Ammon's horn (tissue), 1 donor: Measurements from ENCODE around the gene NCAPG2.

Experiments
- DNase-seq: peaks from one replicate; pipeline ENCODE4 v3.0.0-alpha.2; 2016; ENCODE audit warnings: low spot score

The NCAPG2 gene

DNA sequence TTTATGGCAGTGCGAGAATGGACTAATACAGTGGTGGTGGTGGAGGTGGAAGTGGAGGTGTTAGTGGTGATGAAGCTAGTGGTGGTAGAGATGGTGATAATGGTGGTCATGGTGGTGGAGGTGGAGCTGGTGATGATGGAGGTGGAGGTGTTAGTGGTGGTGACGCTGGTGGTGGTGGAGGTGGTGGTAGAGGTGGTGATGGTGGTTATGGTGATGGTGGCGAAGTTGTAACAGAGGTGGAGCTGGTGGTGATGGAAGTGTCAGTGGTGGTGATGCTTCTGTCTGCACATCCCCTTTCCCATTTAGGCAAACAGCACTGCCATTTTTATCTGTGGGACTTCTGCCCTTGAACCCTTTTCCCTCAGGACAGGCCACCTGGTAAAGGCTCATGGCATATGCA, 109.5 kb downstream of the NCAPG2 start:
- DNase-seq: peak; percentile 39

DNA sequence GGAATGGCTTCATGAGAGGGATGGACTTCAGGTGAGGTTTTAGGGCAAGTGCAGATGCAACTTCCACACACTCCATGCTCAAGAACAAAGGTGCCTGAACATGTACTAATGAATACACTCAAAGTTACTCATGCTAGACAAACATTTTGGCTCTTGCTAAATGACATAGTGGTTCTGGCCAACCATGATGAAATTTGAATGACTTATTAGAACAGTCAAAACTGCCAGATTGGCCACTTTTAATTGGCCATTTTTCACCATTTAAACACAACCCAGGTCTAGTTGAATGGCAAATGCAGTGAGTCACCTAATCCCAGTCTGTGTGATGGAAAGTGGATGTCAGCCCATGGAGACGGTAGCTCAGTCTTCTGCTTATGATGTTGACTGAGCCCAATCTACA, 112.1 kb downstream of the NCAPG2 start:
- DNase-seq: no peak

DNA sequence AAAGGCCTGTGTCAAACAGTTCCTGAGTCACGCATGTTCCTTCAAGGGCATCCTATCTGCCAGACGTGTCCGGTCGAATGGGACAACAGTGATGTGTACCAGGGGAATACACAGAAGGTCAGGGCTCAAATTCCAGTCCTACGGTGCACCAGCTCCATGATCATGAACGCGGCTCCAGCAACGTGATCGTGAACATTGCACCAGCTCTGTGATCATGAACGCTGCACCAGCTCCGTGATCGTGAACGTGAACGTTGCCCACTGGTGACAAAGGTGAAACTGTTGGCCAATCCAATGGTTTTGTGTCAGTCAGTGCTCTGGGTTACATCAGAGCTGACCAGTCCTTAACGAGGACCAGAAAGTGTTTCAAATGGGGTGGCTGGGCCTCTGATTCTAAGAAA, 112.7 kb downstream of the NCAPG2 start:
- DNase-seq: no peak

DNA sequence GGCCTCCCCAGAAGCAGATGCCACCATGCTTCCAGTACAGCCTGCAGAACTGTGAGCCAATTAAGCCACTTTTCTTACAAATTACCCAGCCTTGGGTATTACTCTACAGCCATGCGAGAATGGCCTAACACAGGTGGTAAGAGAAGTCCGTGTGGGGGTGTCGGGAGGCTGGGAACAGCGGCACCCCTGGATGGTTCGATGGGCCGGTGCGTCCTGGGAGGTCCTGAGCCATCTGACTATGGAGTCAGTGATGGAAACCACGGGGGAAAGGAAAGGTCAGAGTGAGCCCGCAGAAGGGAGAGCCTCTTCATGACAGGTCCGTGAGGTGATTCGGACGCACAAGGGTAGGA, 114.4 kb downstream of the NCAPG2 start:
- DNase-seq: no peak

DNA sequence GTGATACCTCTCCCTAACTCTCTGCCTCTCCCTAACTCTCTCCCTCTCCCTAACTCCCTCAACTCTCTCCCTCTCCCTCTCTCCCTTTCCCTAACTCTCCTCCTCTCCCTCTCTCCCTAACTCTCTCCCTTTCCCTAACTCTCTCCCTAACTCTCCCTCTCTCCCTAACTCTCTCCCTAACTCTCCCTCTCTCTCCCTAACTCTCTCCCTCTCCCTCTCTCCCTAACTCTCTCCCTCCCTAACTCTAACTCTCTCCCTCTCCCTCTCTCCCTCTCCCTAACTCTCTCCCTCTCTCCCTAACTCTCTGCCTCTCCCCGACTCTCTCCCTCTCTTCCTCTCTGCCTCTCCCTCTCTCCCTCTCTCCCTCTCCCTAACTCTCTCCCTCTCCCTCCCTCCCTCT, 115.0 kb downstream of the NCAPG2 start:
- no peak for DNase-seq

DNA sequence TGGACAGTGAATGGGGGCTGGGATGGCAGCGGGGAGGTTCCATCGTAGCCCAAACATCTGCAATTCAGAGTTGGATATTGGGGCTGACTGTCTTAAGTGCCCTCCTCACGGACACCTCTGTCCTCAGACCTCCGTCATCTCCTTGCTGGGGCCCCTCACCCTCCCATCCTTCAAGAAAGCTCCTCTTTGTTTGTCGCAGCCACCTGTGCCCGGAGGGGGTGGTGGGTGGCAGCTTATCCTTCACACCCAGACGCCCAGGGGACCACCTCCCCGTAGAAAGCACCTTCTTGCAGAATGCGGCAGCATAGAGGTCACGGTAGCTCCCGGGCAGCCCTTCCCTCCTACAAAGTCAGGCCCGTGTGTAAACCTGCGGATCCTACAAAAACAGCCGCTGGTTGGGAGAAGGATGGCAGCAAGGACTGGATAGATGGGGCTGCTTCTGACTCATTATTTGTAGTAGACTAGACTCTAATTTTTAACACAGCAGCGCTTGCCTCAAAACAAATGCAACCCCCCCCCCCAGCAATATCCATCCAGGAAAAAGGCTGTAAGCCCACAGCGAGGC, 115.6 kb downstream of the NCAPG2 start:
- DNase-seq: no peak

DNA sequence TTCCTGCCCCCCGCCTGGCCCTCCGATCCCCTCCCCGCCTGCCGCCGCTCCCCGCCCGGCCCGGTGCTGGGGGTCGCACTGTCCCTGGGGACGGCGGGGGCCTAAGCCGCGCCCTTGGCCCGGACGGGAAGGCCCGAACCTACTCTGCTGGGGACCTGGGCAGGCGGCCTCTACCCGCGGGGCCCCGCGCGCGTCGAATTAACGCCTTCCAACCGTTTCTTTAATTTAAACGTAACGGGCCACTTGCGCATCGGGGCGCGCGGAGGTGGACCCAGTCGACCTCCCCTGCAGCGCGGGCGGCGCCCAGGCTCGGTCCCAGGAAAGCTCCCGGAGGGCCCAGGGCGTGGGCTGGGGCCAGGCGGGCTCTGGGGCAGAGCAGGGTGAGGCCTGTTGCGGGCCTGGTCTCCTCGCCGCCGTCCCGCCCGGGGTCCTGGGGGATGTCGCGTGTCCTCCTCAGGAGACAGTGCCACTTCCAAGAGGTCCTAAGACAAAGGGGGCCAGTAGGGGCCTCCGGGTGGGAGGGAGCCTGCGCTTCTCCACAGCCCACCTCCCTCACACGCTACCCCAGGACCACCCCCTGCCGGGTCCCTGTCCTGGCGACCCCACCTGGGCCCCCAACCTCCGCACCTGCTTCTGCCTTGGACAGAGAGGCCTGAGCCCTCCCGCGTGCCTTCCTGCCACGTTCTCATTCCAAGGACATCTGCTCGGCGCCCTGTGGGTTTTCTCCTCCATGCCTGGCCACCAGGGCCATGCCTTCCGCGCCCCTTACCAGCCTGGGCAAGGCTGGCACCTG, 116.3 kb downstream of the NCAPG2 start:
- DNase-seq: no peak

DNA sequence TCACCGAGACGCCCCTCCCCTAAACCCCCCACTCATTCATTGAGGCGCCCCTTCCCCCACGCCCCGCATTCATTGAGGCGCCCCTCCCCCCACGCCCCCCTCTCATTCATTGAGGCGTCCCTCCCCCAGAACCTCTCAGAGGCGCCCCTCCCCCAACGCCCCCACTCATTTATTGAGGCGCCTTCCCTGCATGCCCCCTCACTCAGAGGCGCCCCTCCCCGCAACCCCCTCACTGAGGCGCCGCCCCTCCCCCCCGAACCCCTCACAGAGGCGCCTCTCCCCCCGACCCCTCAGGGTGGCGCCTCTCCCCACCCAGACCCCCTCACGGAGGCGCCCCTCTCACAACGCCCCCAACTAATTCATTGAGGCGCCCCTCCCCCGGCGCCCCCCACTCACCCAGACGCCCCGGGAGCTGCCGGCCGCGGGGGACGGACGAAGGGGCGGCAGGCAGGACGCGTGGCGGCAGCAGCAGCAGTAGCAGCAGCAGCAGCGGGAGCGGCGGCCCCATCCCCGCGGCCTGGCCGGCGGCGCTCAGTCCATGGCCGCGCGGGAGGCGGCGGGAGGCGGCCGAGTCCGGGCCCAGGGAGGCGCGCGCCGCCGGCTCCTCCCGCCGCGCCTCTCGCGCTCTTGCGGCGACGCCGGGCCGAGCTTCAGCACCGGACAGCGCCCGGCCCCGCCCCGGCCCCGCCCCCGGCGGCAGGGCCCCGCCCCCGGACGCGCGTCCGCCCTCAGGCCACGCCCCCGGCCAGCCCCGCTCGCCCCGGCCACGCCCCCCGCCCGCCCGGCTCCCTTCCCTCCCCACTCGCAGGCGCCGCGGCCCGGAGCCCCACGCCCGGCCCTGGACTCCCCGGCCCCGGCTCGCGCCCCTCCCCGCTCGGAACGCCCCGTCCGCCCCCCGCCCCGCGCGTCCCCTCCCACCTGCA, 117.2 kb downstream of the NCAPG2 start, which contains the start of gene PTPRN2:
TSS of gene PTPRN2 (minus strand) at position 662 of the 923 bp plus-strand sequence.
- DNase-seq: peak; percentile 75

DNA sequence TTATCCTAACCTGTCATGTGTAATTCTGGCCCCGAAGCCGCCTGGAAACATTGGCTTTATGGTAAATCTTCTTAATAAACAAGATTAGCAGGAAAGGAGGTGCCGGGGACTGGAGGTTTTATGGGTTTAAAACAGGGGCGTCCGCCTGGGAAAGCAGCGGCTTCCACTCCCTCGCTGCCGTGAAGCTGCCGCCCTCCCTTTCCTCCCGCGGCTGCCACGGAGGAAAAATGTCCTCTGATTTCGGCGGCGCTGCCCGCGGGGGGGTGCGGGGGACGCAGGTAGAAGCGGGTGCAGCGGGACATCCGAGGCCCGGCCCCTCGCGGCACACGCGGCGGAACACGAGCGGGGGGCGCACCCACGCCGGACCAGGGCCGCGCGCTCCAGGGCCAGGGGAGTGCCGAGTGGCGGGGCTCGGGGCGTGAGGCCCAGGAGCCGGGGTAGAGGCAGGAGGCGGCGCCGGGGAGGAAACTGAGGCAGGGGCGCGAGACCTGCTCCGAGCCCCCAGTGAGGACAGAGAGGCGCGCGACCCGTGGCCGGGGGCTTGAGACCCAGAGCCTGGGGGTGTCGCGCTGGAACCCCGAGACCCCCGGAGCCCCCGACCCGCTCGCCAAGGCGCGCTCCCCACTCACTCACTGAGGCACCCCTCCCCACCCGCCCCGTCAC, 118.0 kb downstream of the NCAPG2 start:
- DNase-seq: no peak

DNA sequence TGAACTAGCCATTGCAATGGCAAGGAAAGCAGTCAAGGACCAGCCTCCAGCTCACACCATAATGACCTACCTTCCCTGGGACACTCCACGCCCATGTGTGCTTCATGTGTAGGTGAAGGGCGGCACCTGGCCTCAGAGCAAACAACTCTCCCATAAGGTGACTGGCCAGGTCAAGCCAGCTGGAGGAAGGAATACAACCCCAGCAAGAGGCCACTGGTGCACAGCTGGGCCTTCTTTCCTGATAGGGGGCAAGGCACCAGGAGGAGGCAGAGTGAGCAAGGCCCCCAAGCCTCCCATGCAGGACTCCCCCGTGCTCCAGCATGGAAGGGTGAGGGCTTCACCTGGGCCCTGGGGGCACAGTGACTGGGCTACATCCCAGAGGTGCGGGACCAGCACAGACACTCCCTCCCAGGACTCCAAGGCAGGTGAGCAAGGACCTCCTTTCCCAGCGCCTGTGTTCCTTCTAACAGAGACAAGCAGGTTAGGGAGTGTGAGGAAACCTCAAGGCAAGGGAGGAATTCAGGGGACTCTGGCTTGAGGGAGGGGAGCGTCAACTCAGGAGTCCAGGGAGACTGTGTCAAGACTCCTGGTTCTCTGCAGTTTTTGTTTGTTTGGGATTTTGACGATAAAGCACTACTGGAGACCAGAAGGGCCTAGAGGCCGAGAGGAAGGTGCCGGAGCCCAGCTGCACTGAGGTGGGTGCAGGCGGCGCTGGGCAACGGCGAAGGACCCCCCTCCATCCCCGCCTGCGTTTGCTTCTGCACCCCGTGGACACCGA, 118.7 kb downstream of the NCAPG2 start:
- no peak for DNase-seq

DNA sequence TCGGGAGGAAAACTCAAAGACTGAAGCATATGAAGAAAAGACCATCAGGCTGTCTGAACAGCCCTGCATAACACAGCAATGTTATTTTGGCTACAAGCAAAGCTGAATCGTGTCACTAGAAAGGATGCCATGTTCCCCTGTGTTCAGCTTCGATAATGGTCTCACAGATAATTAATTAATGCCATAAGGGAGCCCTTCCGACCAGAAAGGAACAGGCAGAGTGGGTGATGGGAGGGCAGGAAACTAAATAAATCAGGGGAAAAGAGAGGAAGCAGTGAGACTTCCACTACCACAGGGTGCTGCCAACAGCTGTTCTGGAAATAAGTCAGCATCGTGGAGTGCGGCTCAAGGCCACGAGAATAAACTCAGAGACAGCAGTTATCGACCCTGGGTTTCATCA, 120.2 kb downstream of the NCAPG2 start:
- DNase-seq: no peak

DNA sequence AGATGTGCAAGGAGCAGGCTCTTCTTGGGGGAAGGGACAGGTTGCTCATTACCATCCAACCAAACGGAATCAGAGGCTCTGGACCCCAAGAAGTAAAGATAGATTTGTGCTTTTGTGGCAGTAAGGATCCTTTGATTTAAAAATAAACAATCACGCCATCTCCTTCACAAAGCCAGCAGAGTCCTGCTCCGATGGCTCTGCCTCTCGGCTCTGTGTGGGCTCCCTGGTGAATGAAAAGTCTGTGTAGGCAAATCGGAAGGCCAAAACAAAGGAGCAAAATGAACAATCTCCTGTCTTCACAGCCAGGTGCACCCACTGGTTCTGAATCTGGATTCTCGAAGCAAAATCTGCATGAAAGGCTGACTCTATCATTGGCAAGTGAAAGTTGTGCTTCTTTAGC, 120.8 kb downstream of the NCAPG2 start:
- no peak for DNase-seq

DNA sequence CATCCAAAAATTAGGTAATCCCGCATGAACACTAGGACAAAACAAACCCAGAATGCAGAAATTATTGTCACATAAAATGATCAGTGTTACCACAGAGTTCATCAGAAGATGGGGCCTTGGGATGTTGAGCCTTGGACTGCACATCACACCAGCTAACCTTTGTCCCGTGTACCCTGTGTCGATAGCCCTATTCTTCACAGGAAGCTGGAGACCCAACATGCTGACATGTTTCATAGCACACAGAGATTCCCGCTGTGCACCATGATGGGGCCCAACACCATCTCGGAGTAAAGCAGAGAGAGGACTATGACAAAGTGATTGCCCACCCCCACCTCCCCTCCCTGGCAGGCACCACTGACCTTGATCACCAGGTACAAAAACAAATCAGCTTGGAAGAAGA, 121.5 kb downstream of the NCAPG2 start:
- DNase-seq: no peak

DNA sequence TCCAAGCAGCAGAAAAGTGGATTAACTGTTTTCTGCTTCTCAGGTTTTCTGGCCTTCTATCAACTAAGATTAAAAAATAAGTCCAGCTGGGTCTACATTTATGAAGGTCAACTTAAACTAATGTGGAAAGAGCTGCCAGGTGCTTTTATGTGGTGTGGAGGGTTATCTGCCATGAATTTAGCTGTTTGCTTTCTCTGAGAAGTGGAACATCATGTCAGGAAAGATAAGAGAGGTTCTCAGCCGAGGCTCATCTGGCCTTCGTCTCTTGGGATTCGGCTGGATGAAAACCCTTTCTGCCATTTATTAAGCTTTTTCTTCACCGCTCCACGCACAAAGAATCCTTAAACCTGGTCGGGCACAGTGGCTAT, 122.5 kb downstream of the NCAPG2 start:
- no peak for DNase-seq

DNA sequence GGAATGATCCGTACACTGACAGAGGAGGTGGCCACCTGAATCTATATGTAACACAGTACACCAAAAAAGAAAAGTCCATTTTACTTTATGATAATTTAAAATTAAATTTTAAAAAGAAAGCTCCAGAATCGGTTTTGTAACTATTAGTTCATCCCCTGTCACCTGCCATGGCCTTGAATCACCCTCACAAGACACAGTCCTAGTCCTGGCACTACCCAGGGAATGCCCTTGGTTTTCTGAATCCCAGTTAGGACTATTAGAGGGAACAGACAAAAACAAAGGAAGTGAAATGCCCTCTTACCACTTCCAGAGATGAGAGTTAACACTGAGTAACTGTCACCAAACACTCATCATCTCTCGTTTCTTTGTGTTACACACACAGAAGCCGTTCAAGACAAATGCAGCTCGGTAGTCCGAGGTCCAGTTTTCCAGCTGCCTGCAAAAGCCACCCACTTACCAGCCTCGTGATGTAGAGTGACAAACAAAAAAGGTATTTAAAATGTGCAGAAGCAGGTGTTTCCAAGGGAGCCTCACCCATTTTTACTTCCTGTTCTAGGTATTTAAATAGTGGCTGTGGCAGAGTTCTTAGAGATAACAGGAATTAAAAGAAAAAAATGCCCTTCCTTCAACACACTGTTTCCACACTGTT, 123.0 kb downstream of the NCAPG2 start:
- DNase-seq: no peak
